Uterus (tissue), 4 donors: Measurements from ENCODE around the gene SVIL. TPM values are rescaled to one million over a fixed set of nuclear protein-coding genes. Genes with fewer than 3 reads are reported as not detected.
"Not testable (repeated sequence)": the region's sequence is repeated elsewhere in the genome, so short reads cannot be mapped to it uniquely, and the experiment has no call there.

ENCODE experiments used
- DNase-seq, 2 donors: peaks; one replicate each; pipeline ENCODE4 v3.0.0-alpha.2; 2019 to 2020
- H3K27ac ChIP-seq, 2 donors: fragments of 200-600 bp; sonication (generic); 1 replicate in 1 of 2; 2 replicates in 1 of 2; pipeline ENCODE4 v1.5.1; 2016 to 2018
- H3K27me3 ChIP-seq, 2 donors: fragments of 200-600 bp; sonication (generic); one replicate each; pipeline ENCODE4 v1.5.1; 2018 to 2019; ENCODE audit warnings: control low read depth in 1 of 2
- H3K36me3 ChIP-seq, 2 donors: fragments of 200-600 bp; sonication (generic); one replicate each; pipeline ENCODE4 v1.5.1; 2019; ENCODE audit warnings: control low read depth in 1 of 2
- H3K4me1 ChIP-seq, 2 donors: fragments of 200-600 bp; sonication (generic); one replicate each; pipeline ENCODE4 v1.5.1; 2018 to 2019; ENCODE audit warnings: control low read depth in 1 of 2
- H3K4me3 ChIP-seq, 2 donors: fragments of 200-600 bp; sonication (generic); 1 replicate in 1 of 2; 2 replicates in 1 of 2; pipeline ENCODE4 v1.5.1; 2018 to 2019; ENCODE audit warnings: mild to moderate bottlenecking in 1 of 2
- H3K9me3 ChIP-seq, 2 donors: fragments of 200-600 bp; sonication (generic); one replicate each; pipeline ENCODE4 v1.5.1; 2019; ENCODE audit warnings: control low read depth in 1 of 2
- CTCF ChIP-seq, 4 experiments: fragments of 200-600 bp in 2 of 4; fragments of 450-650 bp in 2 of 4; sonication (generic) in 2 of 4; IDR thresholded peaks; one replicate each; pipeline ENCODE4 v1.5.1; 2016 to 2019; ENCODE audit warnings: antibody characterized with exemption in 4 of 4, mild to moderate bottlenecking in 2 of 4, moderate library complexity in 1 of 4
- POLR2A ChIP-seq, 2 donors: fragments of 450-650 bp; IDR thresholded peaks; one replicate each; pipeline ENCODE4 v1.6.1; 2016; ENCODE audit warnings: antibody characterized with exemption in 2 of 2, mild to moderate bottlenecking in 1 of 2, moderate library complexity in 1 of 2
- intact Hi-C: fragments of 100-400 bp; cut with DNase I; formaldehyde crosslinking; loops from one replicate; pipeline ENCODE4 v1.15.1; 2023; ENCODE audit warnings: low total_unique reads
- total RNA-seq, 4 donors: library from RNA; depleted of rRNA in 3 of 4; stranded (reverse); fragments of >200 nt in 3 of 4; gene quantifications; one replicate each; pipeline versions ENCODE4 v1.1.0 to v1.2.4, GENCODE V29; 2014 to 2023
- donor health status: DM: yes; HTN: yes; CAD: no.

SVIL gene
- total RNA-seq, 4 donors from 2014 or later: 108 to 316 (median 209) TPM

DNA sequence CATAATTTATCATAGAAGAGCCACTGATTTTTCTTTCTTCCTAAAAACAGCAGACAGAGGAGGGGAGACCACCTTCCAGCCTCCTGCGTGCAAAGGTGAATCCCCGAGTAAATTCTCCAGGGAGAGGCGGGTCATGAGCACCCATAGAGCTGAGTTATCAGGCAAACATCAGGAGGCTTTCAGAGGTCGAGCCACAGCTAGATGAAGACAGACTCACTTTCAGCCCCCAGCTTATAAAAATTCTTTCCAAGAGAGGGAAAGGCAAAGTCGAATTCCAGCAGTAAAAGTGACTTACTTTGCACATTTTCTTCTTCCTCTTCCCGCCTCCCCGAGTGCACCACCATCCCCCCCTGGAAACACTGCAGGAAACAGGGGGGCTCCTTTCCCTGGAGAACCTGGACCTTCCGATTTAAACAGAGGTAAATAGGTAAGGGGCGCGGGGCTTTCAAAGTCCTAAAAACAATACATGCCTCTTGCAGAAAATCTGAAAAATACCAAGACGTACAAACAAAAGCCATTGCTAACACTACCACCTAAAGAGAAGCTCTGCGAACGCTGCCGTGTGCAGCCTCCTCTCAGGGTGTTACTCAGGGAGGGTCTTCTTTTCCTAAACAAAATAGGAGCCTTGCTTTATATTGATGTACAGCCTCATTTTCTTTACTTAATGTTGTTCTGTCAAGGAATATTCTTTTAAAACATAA is 163.8 kb downstream of the SVIL start:
- Histone ChIP-seq H3K27ac (peak overlapping the region; percentile 65 to 72), H3K36me3 (no peaks in the 10 kb centered on the region), H3K4me1 (no peaks in the 10 kb centered on the region), H3K9me3 (no peaks in the 10 kb centered on the region), H3K27me3 (no peaks in the 10 kb centered on the region), H3K4me3 (no peak overlapping the region)
- intact Hi-C loops: no loop called here
- TF ChIP-seq CTCF (IDR thresholded peaks at IDR 0.05): no peak
- no peak for TF ChIP-seq POLR2A (IDR thresholded peaks at IDR 0.05)
- peak in 1 of 2 donors; percentile 12 for DNase-seq

GRCh38 chr10:29470355-29470705 is 164.4 kb downstream of the SVIL start:
- Histone ChIP-seq H3K9me3 (no peaks in the 10 kb centered on the region), H3K4me1 (no peaks in the 10 kb centered on the region), H3K27ac (peak overlapping the region; percentile 65 to 72), H3K4me3 (no peak overlapping the region), H3K36me3 (no peaks in the 10 kb centered on the region), H3K27me3 (no peaks in the 10 kb centered on the region)
- DNase-seq: peak in 1 of 2 donors; percentile 36
- peak in 2 of 4 experiments; percentile 19 to 22 for TF ChIP-seq CTCF (IDR thresholded peaks at IDR 0.05)
- TF ChIP-seq POLR2A (IDR thresholded peaks at IDR 0.05): no peak
- intact Hi-C loops: no loop called here

- no peaks in the 10 kb centered on the region for H3K4me1 ChIP-seq
- intact Hi-C loops: no loop called here
- no peak for TF ChIP-seq POLR2A (IDR thresholded peaks at IDR 0.05)
- no peak for TF ChIP-seq CTCF (IDR thresholded peaks at IDR 0.05)
Measured at GRCh38 chr10:29469481-29470354, 165.1 kb downstream of the SVIL start.

GRCh38 chr10:29465384-29465783 is 169.4 kb downstream of the SVIL start:
- Histone ChIP-seq H3K4me3 (no peak overlapping the region), H3K27me3 (no peaks in the 10 kb centered on the region), H3K36me3 (no peaks in the 10 kb centered on the region), H3K4me1 (no peaks in the 10 kb centered on the region), H3K27ac (no peak overlapping the region), H3K9me3 (no peaks in the 10 kb centered on the region)
- intact Hi-C loops: no loop called here
- TF ChIP-seq CTCF (IDR thresholded peaks at IDR 0.05) (no peak), POLR2A (IDR thresholded peaks at IDR 0.05) (no peak)
- no peak for DNase-seq

More at GRCh38 chr10:29469481-29470354, 165.1 kb downstream of the SVIL start:
- no peaks in the 10 kb centered on the region for H3K9me3 ChIP-seq
- no peaks in the 10 kb centered on the region for H3K27me3 ChIP-seq
- H3K4me3 ChIP-seq: no peak overlapping the region
- peak overlapping the region; percentile 65 to 72 for H3K27ac ChIP-seq
- H3K36me3 ChIP-seq: no peaks in the 10 kb centered on the region
- peak in 1 of 2 donors; percentile 61 for DNase-seq

- H3K4me3 ChIP-seq, DNase-seq, H3K9me3 ChIP-seq, H3K27ac ChIP-seq, H3K27me3 ChIP-seq, intact Hi-C loops, H3K4me1 ChIP-seq, H3K36me3 ChIP-seq: not testable (repeated sequence)
Measured at GRCh38 chr10:29464671-29465171, 170.1 kb downstream of the SVIL start.
